HuH-7 (cell line): ENCODE measurements around the gene SUSD1.
"Not testable (repeated sequence)": the region's sequence is repeated elsewhere in the genome, so short reads cannot be mapped to it uniquely, and the experiment has no call there.

Experiments used
- DNase-seq: peaks from one replicate; pipeline ENCODE4 v3.0.0; 2011; ENCODE audit warnings: low spot score

The SUSD1 gene

DNA sequence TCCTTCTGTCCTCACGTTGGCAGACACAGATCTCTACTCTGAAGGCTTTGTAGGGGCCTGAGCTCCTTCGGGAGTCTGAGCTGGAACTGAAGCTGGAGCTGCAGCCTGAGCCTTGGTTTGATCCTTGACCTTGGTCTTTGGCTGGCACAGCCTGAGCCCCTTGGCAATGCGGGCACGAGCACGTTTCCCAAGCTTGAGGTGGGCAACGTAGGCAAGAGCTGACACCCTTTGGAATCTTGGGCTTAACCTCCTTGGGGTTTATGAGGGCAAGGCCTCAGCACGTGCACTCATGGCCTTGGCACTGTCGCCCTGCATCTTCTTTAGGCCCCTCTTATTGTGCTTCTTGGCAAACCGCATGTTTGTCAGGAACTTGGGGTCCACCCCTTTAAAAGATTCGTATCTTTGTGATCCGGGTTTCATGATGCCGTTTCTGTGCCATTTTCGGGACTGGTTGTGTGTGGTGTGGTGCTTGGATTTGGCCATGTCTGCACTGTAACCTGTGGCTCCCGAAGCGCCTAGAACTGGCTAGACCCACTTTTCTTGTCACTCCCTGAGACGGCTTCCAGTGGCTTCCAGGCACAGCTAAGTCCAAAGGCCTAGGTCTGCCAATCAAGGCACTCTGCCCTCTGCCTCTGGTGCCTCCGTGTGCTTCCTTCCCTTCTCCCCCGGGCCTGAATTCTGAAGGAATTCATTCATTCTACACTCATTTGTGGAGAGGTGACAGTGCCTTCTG, 1.4 kb downstream of the SUSD1 start:
- DNase-seq = no peak

- DNase-seq = no peak
Measured at GRCh38 chr9:112170968-112171367, 4.1 kb downstream of the SUSD1 start.

- DNase-seq = no peak
Measured at GRCh38 chr9:112170235-112170634, 4.9 kb downstream of the SUSD1 start.

GRCh38 chr9:112169368-112169767, 5.7 kb downstream of the SUSD1 start:
- DNase-seq = no peak

DNA sequence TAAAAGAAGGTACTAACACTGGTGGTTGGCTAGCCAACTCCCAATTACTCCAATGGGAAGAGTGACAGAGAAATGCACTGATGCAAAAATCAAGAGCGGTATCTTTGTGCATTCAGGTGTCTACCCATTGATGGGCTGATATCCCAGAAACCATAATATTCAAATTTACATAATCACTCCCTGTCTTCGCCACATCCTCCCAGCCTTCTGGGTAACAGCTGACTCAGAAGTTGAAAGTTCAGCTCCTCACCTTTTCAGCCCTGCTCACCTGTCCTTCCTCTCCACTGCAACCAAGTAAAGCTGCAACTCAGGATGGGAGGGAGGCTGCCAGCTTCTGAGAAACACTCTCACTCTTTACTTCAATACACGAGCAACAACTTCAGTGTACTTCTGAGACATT, 6.9 kb downstream of the SUSD1 start:
- DNase-seq = no peak

DNA sequence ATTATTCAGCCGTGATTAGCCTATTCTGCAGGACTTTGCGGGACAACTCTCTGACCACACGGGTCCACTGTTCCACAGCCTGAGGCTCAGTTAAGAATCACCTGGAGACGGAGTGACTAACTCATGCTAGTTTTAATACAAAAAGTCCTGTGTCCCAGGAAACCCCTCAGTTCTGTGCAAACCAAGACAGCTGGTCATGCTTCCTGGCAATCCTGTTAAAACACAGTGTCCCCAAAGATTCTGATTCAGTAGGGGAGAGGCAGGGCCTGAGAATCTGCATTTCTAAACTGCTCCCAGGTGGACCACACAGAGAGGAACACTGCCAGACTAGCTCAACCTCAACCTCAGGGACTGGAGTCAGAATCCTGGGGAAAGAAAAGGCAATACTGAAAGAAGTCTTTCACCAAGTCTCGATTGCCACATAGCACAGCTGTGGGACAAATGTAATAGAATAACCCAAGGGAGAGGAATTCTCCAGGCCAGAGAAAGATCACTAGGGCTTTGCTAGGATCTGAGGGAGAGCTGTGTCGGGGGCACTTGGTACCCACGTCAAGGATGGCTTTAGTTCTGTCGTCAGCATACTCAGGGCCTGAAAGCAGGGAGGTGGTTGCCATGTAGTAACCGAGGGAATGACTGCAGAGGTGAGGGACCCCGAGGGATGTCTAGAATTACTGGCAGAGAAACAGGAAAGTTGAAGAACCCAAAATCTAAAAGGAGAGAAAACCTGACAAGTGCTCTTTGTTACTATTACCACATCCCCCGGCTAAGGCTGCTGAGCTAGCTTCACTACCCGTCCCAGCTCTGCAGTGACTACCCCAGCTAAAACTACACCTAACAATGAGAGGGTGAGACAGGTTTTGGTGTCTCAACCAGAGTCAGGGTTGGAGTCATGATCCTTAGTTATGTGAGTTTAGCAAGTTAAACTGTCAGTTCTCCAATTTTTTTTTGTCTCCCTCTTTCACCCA, 8.6 kb downstream of the SUSD1 start:
- DNase-seq = peak; percentile 54

DNA sequence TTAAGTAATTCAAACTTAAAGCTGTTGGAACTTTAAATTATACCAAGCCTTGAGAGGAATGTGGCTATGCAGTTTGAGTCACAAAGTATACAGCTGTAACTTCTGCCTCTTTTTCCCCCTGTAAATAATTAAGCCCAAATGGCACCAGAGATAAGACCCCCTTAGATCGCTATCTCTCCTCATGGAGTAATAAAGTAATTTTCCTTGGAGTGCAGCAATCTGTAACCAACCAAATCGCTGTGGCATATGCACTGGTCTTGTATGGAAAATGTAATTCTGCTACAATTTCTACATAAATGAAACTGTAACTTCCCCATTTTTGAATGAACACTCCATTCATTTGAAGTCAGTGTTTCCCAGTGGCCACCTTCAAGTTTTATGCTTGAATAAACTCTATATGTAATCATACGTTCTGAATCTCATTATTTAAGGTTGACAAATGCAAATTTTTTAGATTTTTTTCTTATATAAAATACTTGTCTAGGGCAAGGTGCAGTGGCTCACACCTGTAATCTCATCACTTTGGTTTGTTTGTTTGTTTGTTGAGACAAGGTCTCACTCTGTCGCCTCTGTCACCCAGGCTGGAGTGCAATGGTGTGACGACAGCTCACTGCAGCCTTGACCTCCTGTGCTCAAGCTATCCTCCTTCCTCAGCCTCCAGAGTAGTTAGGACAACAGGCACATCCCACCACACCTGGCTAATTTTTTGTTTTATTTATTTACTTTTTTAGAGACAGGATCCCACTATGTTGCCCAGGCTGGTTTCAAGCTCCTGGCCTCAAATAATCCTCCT, 12.3 kb downstream of the SUSD1 start:
- no peak for DNase-seq

GRCh38 chr9:112159781-112160180, 15.3 kb downstream of the SUSD1 start:
- no peak for DNase-seq

GRCh38 chr9:112158656-112159367, 16.3 kb downstream of the SUSD1 start:
- DNase-seq = no peak

- no peak for DNase-seq
Measured at GRCh38 chr9:112157961-112158360, 17.1 kb downstream of the SUSD1 start.

DNA sequence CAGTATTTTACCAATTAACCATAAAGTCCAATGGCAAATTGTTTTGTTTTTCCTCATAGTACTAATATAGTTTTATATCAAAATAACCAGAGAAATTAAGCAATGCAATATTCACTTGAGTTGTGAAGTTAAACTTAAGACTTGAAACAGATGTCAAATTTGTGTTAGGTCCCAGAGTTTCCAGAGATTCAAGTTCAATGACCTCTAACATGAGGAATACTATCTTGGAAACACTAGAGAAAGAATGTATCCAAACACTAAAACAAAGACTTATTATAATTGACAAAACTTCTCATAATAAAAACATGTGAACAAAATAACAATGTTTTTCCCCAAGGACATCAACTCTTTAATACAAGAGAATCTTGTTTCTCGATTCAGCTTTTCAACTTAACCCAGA, 18.0 kb downstream of the SUSD1 start:
- DNase-seq = no peak

DNA sequence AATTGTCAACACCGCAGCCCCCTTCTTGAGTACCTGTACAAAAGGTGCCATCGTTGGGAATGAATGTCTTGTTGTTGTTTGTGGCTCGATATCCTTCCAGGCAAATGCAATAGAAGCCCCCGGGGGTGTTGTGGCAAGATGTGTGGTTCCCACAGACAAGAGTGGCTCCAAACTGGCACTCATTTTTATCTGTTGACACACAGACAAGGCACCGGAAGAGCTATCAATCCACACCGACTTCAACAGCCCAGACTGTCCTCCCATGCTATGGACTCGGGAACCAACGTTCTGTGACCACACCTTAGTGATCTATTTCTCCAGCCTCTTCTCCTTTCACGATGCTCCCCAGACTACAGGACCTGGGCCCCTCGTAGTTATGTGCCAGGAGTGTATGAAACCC, 25.9 kb downstream of the SUSD1 start:
- DNase-seq = no peak

GRCh38 chr9:112145886-112146285, 29.2 kb downstream of the SUSD1 start:
- no peak for DNase-seq

DNA sequence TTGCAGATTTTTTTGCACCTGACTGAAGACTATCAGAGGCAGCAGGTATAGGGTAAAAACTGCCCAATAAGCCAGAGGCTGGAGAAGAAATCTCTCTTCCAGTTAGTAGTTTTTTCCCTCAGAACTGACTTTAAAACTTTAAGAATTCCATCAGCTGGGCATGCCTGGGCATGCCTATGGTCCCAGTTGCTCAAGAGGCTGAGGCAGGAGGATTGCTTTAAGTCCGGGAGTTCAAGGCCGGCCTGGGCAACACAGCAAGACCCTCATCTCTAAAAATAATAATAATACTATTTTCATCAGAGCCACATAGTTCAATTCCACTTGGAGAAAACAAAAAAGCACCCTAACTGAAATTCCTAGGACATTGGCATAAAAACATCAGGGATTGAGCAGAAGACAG, 30.3 kb downstream of the SUSD1 start:
- no peak for DNase-seq

DNA sequence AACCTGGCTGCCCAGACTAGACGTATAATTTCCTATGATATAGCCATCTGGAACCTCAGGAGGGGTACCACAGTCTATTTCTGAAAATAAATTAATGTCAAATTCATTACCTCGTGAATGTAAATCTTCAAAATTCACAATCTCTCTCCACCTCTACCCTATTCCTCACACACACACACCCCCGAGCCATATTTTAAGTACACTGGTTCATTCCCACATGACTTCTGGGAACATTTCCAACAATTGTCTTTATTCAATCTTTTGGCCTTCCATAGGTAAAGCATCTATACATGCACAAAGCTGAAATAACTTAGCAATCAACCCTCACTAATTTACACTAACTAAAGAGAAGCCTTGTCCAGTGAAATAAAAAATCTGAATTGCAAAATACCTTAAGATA, 32.7 kb downstream of the SUSD1 start:
- DNase-seq = no peak

DNA sequence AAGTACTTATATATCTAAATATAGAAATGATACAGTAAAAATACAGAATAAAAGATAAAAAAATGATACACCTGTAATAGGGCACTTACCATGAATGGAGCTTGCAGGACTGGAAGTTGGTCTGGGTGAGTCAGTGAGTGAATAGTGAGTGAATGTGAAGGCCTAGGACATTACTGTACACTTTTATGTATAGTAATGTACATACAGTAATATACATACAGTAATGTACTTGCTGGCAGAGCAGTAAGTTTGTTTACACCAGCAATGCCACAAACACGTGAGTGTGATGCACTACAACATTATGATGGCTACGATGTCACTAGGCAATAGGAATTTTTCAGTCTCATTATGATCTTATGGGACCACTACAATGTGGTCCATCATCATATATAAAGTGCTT, 34.2 kb downstream of the SUSD1 start:
- DNase-seq = no peak

GRCh38 chr9:112137066-112137465, 38.0 kb downstream of the SUSD1 start:
- no peak for DNase-seq

- DNase-seq = no peak
Measured at GRCh38 chr9:112135706-112136105, 39.4 kb downstream of the SUSD1 start.

DNA sequence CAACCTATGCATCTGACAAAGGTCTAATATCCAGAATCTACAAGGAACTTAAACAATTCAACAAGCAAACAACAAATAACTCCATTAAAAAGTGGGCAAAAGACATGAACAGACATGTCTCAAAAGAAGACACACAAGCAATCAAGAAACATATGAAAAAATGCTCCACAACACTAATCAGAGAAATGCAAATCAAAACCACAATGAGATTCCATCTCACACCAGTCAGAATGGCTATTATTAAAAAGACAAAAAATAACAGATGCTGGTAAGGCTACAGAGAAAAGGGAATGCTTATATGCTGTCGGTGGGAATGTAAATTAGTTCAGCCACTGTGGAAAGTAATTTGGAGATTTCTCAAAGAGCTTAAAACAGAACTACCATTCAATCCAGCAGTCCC, 41.3 kb downstream of the SUSD1 start:
- DNase-seq = not testable (repeated sequence)

DNA sequence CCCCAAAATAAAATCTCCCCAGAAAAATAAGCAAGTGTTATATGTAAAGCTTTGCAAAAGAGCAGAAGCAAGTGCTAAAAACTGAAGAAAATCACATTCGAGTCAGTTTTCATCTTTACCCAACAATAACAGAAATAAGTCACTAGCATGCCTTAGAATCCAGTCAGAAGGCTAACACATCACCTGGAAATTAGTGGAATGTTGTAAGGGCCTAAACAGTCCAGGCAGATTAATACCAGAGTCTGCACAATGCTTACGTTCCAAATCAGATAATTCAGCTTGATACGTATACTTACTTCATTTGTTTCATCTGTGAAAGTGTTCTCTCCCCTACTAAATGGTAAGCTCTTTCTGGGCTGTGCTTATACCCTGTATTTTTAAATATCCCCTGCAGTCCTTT, 42.7 kb downstream of the SUSD1 start:
- no peak for DNase-seq

DNA sequence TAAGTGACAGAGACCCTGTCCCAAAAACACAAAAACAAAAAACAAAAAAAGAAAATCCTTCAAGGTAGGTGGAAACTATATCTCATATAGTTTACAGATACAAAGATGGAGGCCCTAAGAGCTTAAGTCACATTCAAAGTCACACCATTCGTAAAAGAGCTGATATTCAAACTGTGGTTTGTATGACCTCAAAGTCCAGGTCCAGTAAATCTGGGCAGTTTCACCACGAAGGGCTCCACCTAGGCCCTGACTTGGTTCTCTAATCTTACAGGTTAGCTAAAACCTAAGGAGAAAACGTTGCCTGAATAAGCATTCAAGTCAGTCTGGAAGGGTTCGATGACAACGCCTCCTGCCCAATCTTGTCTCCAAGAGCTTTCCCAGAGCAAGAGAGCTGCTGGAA, 44.1 kb downstream of the SUSD1 start:
- peak; percentile 14 for DNase-seq

- DNase-seq = no peak
Measured at GRCh38 chr9:112130347-112130746, 44.8 kb downstream of the SUSD1 start.
